Mesenchymal stem cell (in vitro differentiated cells and primary cell): ENCODE results near the gene TRIM24.
A peak's percentile ranks its signal among the peaks of the same experiment; 100 is the strongest.

ENCODE experiments used
- DNase-seq: peaks from one replicate; pipeline ENCODE4 v3.0.0-alpha.2; 2013
- H2AFZ ChIP-seq: one replicate; pipeline ENCODE4 v1.6.1; 2013; ENCODE audit warnings: low read depth, mild to moderate bottlenecking, control low read depth, inconsistent platforms, low read length, moderate library complexity
- H2AK5ac ChIP-seq: 2 replicates; pipeline ENCODE4 v1.6.1; 2013; ENCODE audit warnings: low read length, moderate library complexity, mild to moderate bottlenecking, inconsistent platforms; ENCODE audit not compliant: severe bottlenecking
- H2BK120ac ChIP-seq: one replicate; pipeline ENCODE4 v1.6.1; 2013; ENCODE audit warnings: low read depth, mild to moderate bottlenecking, inconsistent platforms, low read length, moderate library complexity
- H2BK12ac ChIP-seq, 2 experiments: one replicate each; pipeline ENCODE4 v1.6.1; 2013; ENCODE audit warnings: inconsistent platforms in 2 of 2, low read length in 2 of 2, mild to moderate bottlenecking in 2 of 2, moderate library complexity in 2 of 2, control low read depth in 1 of 2
- H2BK15ac ChIP-seq: one replicate; pipeline ENCODE4 v1.6.1; 2013; ENCODE audit warnings: mild to moderate bottlenecking, low read depth, inconsistent platforms; ENCODE audit not compliant: poor library complexity, severe bottlenecking
- H2BK5ac ChIP-seq: 2 replicates; pipeline ENCODE4 v1.6.1; 2013; ENCODE audit warnings: low read depth, mild to moderate bottlenecking, low read length, control low read depth, inconsistent platforms; ENCODE audit not compliant: poor library complexity, severe bottlenecking
- H3K14ac ChIP-seq, 2 experiments: one replicate each; pipeline ENCODE4 v1.6.1; 2013; ENCODE audit warnings: inconsistent platforms in 2 of 2, low read length in 2 of 2, control low read depth in 1 of 2, mild to moderate bottlenecking in 1 of 2, moderate library complexity in 1 of 2
- H3K18ac ChIP-seq, 2 experiments: one replicate each; pipeline ENCODE4 v1.6.1; 2013; ENCODE audit warnings: inconsistent platforms in 2 of 2, low read length in 2 of 2, control low read depth in 1 of 2, low read depth in 1 of 2, mild to moderate bottlenecking in 1 of 2
- H3K23ac ChIP-seq, 2 experiments: one replicate each; pipeline ENCODE4 v1.6.1; 2013; ENCODE audit warnings: inconsistent platforms in 2 of 2, low read length in 2 of 2, mild to moderate bottlenecking in 2 of 2, moderate library complexity in 2 of 2, control low read depth in 1 of 2
- H3K27ac ChIP-seq: 2 replicates; pipeline ENCODE4 v1.5.1; 2013; ENCODE audit warnings: mild to moderate bottlenecking, moderate library complexity, low read length, control low read depth, inconsistent platforms; ENCODE audit not compliant: poor library complexity, severe bottlenecking
- H3K27me3 ChIP-seq, 2 experiments: 2 replicates each; pipeline versions ENCODE4 v1.6.1 to v1.7.0; 2013; ENCODE audit warnings: low read length in 2 of 2, mild to moderate bottlenecking in 2 of 2, moderate library complexity in 2 of 2, control low read depth in 1 of 2, inconsistent platforms in 1 of 2; ENCODE audit not compliant: control insufficient read depth in 1 of 2, insufficient read depth in 1 of 2
- H3K36me3 ChIP-seq, 2 experiments: 2 replicates each; pipeline versions ENCODE4 v1.6.1 to v1.7.0; 2013; ENCODE audit warnings: low read length in 2 of 2, control low read depth in 1 of 2, inconsistent platforms in 1 of 2, low read depth in 1 of 2, mild to moderate bottlenecking in 1 of 2; ENCODE audit not compliant: insufficient read depth in 2 of 2, control insufficient read depth in 1 of 2
- H3K4ac ChIP-seq, 2 experiments: one replicate each; pipeline ENCODE4 v1.6.1; 2013; ENCODE audit warnings: inconsistent platforms in 2 of 2, low read length in 2 of 2, mild to moderate bottlenecking in 2 of 2, moderate library complexity in 2 of 2, control low read depth in 1 of 2, low read depth in 1 of 2
- H3K4me1 ChIP-seq: 2 replicates; pipeline ENCODE4 v1.6.1; 2013; ENCODE audit warnings: low read depth, low read length, control low read depth; ENCODE audit not compliant: control insufficient read depth, insufficient read depth
- H3K4me2 ChIP-seq: 2 replicates; pipeline ENCODE4 v1.6.1; 2013; ENCODE audit warnings: low read length, mild to moderate bottlenecking, inconsistent platforms; ENCODE audit not compliant: poor library complexity, severe bottlenecking
- H3K4me3 ChIP-seq, 2 experiments: 2 replicates each; pipeline versions ENCODE4 v1.5.1 to v1.7.0; 2013; ENCODE audit warnings: low read length in 2 of 2, mild to moderate bottlenecking in 2 of 2, control low read depth in 1 of 2, low read depth in 1 of 2; ENCODE audit not compliant: insufficient read depth in 1 of 2
- H3K79me1 ChIP-seq: replicated peaks from 2 replicates; pipeline ENCODE4 v1.6.1; 2013; ENCODE audit warnings: mild to moderate bottlenecking, control low read depth, low read length, inconsistent platforms; ENCODE audit not compliant: poor library complexity, severe bottlenecking
- H3K9ac ChIP-seq: 2 replicates; pipeline ENCODE4 v1.7.0; 2013; ENCODE audit warnings: mild to moderate bottlenecking, low read length, moderate library complexity
- H3K9me3 ChIP-seq: 2 replicates; pipeline ENCODE4 v1.7.0; 2013; ENCODE audit warnings: mild to moderate bottlenecking, low read length; ENCODE audit not compliant: control insufficient read depth
- H4K8ac ChIP-seq: one replicate; pipeline ENCODE4 v1.6.1; 2013; ENCODE audit warnings: inconsistent platforms, mild to moderate bottlenecking, low read length, moderate library complexity
- H4K91ac ChIP-seq: one replicate; pipeline ENCODE4 v1.6.1; 2013; ENCODE audit warnings: mild to moderate bottlenecking, low read length, inconsistent platforms
- WGBS: methylation state at CpG from one replicate; pipeline ENCODE4 v1.1.7; 2013; ENCODE audit warnings: mixed read lengths; 5-methylcytosine and 5-hydroxymethylcytosine counted together

The TRIM24 gene

GRCh38 chr7:138551102-138551501 lies 91.0 kb downstream of the TRIM24 start:
- no peak overlapping the region for H2BK12ac ChIP-seq
- no peak overlapping the region for H3K4me2 ChIP-seq
- H3K4me1 ChIP-seq, result no peaks in the 10 kb centered on the region
- H3K4ac ChIP-seq, result no peak overlapping the region
- no peak overlapping the region for H4K8ac ChIP-seq
- no peak overlapping the region for H2BK15ac ChIP-seq
- no peak overlapping the region for H3K27ac ChIP-seq
- H3K9me3 ChIP-seq, result peaks cover 54% of the 10 kb centered on the region
- peaks cover 22 to 56% of the 10 kb centered on the region in 2 experiments for H3K36me3 ChIP-seq
- no peak overlapping the region for H3K23ac ChIP-seq
- H3K27me3 ChIP-seq, result no peaks in the 10 kb centered on the region
- no peak overlapping the region for H2BK5ac ChIP-seq
- H3K14ac ChIP-seq, result no peak overlapping the region
- no peak overlapping the region for H3K18ac ChIP-seq
- no peak overlapping the region for H2BK120ac ChIP-seq
- WGBS, result 100% methylated on average over 1 of the region's 3 CpGs
- H3K79me1 ChIP-seq, result peaks cover 27% of the 10 kb centered on the region
- no peak overlapping the region for H4K91ac ChIP-seq
- H3K4me3 ChIP-seq, result no peak overlapping the region
- no peak overlapping the region for H2AK5ac ChIP-seq
- no peak overlapping the region for H3K9ac ChIP-seq
- no peak for DNase-seq
- no peak overlapping the region for H2AFZ ChIP-seq

- Histone ChIP-seq H2AK5ac (no peak overlapping the region), H3K4me2 (no peak overlapping the region), H3K27me3 (no peaks in the 10 kb centered on the region), H3K18ac (no peak overlapping the region), H2BK120ac (no peak overlapping the region), H2BK15ac (no peak overlapping the region), H4K8ac (no peak overlapping the region), H3K4me3 (no peak overlapping the region), H3K36me3 (peaks cover 36 to 79% of the 10 kb centered on the region in 2 experiments), H3K9ac (no peak overlapping the region), H3K27ac (no peak overlapping the region), H3K14ac (no peak overlapping the region), H3K79me1 (peaks cover 29% of the 10 kb centered on the region), H2BK12ac (no peak overlapping the region), H3K4me1 (no peaks in the 10 kb centered on the region), H3K9me3 (peaks cover 78% of the 10 kb centered on the region), H3K23ac (no peak overlapping the region), H2BK5ac (no peak overlapping the region), H2AFZ (no peak overlapping the region), H4K91ac (no peak overlapping the region), H3K4ac (no peak overlapping the region)
- WGBS, result 100% methylated on average over 3 of the region's 4 CpGs
- DNase-seq, result no peak
These were observed 93.7 kb downstream of the TRIM24 start for GRCh38 chr7:138553805-138554204.

GRCh38 chr7:138554674-138555073 lies 94.6 kb downstream of the TRIM24 start:
- Histone ChIP-seq H3K27me3 (no peaks in the 10 kb centered on the region), H2AFZ (no peak overlapping the region), H3K4ac (no peak overlapping the region), H3K4me2 (no peak overlapping the region), H3K4me1 (no peaks in the 10 kb centered on the region), H3K14ac (no peak overlapping the region), H2BK12ac (no peak overlapping the region), H3K36me3 (peaks cover 45 to 86% of the 10 kb centered on the region in 2 experiments), H3K18ac (no peak overlapping the region), H3K9ac (no peak overlapping the region), H4K91ac (no peak overlapping the region), H2BK120ac (no peak overlapping the region), H3K9me3 (peaks cover 86% of the 10 kb centered on the region), H2BK15ac (no peak overlapping the region), H3K79me1 (peaks cover 32% of the 10 kb centered on the region), H4K8ac (no peak overlapping the region), H3K27ac (no peak overlapping the region), H2AK5ac (no peak overlapping the region), H3K23ac (no peak overlapping the region), H3K4me3 (peak overlapping the region in 1 of 2 experiments; percentile 25), H2BK5ac (no peak overlapping the region)
- WGBS, result 91% methylated on average over 3 of the region's 4 CpGs
- no peak for DNase-seq

- 100% methylated on average over 1 of the region's 4 CpGs for WGBS
These were observed 95.6 kb downstream of the TRIM24 start for GRCh38 chr7:138555684-138556083.

More at GRCh38 chr7:138555684-138556083, 95.6 kb downstream of the TRIM24 start:
- H2BK15ac ChIP-seq, result no peak overlapping the region
- peaks cover 37% of the 10 kb centered on the region for H3K79me1 ChIP-seq
- H2AFZ ChIP-seq, result no peak overlapping the region
- no peak overlapping the region for H2BK5ac ChIP-seq
- H2BK120ac ChIP-seq, result no peak overlapping the region
- no peak overlapping the region for H3K4ac ChIP-seq
- H4K91ac ChIP-seq, result no peak overlapping the region
- no peak overlapping the region for H3K18ac ChIP-seq
- no peaks in the 10 kb centered on the region for H3K4me1 ChIP-seq
- peaks cover 51 to 96% of the 10 kb centered on the region in 2 experiments for H3K36me3 ChIP-seq
- no peak overlapping the region for H3K9ac ChIP-seq
- H2BK12ac ChIP-seq, result no peak overlapping the region
- H4K8ac ChIP-seq, result no peak overlapping the region
- H3K27ac ChIP-seq, result no peak overlapping the region
- H3K23ac ChIP-seq, result no peak overlapping the region
- no peaks in the 10 kb centered on the region for H3K27me3 ChIP-seq
- no peak overlapping the region for H3K14ac ChIP-seq
- H3K4me3 ChIP-seq, result no peak overlapping the region
- no peak overlapping the region for H3K4me2 ChIP-seq
- no peak for DNase-seq
- no peak overlapping the region for H2AK5ac ChIP-seq
- peaks cover 97% of the 10 kb centered on the region for H3K9me3 ChIP-seq
